Omental fat pad (tissue), 4 donors: ENCODE results near the gene ADI1. TPM values are rescaled to one million over a fixed set of nuclear protein-coding genes. Genes with fewer than 3 reads are reported as not detected.

Experiments
- ATAC-seq: fragments of 150-250 bp; one replicate; pipeline ENCODE4 v1.9.1; 2016; ENCODE audit warnings: mild to moderate bottlenecking, moderate library complexity; ENCODE audit not compliant: low FRiP score
- DNase-seq: peaks from one replicate; pipeline ENCODE4 v3.0.0-alpha.2; 2019; ENCODE audit warnings: low spot score
- total RNA-seq, 4 donors: library from RNA; depleted of rRNA; stranded (reverse); fragments of >200 nt; gene quantifications; one replicate each; pipeline ENCODE4 v1.1.0, GENCODE V29; 2016
- TF ChIP-seq, protein P1 (sequence below), 3 donors: fragments of 450-650 bp; IDR thresholded peaks; one replicate each; pipeline ENCODE4 v1.5.1; 2016 to 2017; ENCODE audit warnings: antibody characterized with exemption in 3 of 3, mild to moderate bottlenecking in 3 of 3, moderate library complexity in 2 of 3

Gene ADI1
- total RNA-seq, 4 donors from 2014 or later = 54.6 to 117 (median 71.3) TPM

DNA sequence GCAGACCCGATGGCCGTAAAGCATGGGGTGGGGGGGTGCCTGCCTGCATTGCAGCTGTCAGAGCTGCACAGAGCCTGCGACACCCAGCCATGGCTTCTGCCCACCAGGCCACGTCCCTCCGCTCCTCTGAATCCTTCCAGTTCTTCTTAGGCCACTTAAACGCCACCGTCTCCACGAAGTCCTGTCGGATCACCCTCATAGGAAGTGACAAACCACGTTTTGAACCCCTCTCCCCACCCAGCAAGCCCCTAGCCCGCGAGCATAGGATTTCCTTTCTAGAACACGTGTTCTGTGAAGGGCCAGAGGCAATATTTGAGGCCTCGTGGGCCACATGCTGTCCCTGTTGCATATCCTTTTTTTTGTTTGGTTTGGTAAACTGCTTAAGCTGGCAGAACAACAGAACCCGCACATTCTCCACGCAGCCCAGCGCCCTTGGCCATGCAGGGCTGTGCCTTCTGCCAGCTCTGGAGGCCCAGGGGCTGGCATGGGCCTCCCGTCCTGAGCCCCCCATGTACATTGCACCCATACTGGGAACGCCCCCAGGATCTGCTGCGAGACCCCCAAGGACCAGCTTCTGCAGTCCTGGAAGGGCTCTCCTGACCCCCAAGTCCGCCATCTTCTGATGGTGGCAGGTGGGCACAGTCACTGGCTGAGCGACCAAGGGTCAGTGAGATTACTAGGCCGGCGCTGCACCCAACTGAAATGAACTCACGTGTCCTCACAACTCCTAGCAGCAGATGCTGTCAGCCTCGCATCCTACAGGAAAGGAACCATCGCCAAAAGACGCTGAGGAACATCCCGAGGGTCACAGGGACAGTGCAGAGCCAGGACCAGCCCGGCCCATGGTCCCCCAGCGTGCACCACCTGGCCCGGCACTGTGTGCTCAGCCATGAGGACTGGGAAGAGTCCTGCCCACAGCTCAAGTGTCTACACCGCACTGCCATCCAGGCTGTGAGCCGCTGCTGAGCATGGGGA, 35.1 kb downstream of the ADI1 start:
- DNase-seq (no peak), ATAC-seq (no peak)
- TF ChIP-seq, protein P1, sequence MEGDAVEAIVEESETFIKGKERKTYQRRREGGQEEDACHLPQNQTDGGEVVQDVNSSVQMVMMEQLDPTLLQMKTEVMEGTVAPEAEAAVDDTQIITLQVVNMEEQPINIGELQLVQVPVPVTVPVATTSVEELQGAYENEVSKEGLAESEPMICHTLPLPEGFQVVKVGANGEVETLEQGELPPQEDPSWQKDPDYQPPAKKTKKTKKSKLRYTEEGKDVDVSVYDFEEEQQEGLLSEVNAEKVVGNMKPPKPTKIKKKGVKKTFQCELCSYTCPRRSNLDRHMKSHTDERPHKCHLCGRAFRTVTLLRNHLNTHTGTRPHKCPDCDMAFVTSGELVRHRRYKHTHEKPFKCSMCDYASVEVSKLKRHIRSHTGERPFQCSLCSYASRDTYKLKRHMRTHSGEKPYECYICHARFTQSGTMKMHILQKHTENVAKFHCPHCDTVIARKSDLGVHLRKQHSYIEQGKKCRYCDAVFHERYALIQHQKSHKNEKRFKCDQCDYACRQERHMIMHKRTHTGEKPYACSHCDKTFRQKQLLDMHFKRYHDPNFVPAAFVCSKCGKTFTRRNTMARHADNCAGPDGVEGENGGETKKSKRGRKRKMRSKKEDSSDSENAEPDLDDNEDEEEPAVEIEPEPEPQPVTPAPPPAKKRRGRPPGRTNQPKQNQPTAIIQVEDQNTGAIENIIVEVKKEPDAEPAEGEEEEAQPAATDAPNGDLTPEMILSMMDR (IDR thresholded peaks at IDR 0.05) = no peak

DNA sequence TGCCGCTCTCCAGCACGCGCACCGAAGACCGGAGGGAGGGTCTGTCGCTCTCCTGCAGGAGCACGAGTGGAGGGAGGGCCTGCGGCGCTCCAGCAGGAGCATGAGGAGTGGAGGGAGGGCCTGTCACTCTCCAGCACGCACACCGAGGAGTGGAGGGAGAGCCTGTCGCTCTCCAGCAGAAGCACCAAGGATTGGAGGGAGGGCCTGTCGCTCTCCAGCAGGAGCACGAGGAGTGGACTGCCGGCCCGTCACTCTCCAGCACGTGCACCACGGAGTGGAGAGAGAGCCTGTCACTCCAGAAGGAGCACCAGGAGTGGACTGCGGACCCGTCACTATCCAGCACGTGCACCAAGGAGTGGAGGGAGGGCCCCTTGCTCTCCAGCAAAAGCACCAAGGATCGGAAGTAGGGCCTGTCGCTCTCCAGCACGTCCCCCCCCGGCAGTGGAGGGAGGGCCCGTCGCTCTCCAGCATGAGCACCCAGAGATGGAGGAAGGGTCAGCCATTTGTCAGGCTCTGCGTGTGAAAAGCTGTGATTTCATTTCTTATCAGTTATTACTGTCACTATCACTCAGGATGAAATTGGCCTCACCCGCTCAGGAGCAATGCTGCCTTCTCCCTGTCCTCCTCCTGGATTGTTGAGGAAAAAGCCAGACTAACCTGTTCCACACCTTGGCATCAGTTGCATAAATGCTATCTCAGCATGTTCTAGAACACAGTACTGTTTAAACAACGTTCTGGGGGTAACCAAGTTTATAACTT, 35.9 kb downstream of the ADI1 start:
- TF ChIP-seq, protein P1 (IDR thresholded peaks at IDR 0.05) = no peak
- DNase-seq = no peak
- peak; percentile 94 for ATAC-seq

DNA sequence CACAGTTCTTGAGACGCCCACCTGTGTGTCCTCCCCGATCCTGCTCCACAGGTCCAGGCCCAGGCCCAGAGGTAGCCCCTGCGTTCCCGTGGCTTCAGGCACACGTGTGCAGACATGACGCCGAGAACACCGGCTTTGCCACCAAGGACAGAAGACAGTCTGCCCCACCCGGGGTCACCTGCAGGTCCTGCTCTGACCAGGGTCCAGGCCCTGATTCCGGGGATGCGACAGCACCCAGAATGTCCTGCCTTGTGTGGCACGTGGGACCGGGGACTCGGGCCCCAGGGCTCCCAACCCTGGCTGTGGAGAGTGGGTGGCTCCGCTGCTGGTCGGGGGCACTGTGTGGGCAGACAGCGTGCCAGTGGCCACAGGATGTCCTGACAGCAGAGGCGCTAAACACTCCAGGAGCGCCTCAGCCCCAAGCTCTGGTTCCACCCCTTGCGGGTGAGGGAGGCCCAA, 36.9 kb downstream of the ADI1 start:
- DNase-seq (no peak), ATAC-seq (no peak)
- TF ChIP-seq, protein P1 (IDR thresholded peaks at IDR 0.05) = no peak

DNA sequence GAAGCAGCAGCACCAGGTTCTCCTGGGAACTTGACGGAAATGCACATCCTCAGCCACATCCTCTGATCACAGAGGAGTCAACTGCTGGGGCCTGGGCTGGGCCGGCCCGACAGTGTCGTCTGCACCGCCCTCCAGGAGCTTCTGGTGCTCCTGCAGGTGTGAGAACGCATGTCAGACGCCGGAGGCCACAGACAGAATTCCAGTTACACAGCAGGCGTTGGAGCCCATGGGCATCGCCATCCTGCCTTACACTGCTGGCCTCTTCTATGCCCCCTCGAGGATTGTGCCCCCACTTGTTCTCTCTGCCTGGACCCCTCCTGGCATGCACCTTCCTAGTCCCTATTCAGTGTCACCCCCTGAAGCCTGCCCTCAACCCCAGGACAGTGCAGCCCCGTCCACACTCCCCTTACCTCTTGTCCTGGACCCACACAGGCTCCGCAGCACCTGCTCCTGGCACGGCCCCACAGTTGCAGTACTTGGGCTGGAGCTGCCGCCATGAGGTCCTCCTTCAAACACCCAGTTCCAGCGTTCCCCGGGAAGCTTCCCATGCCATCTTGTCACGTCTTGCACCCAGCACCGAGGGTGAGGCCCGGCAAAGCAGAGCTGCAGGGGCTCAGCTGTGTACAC, 37.5 kb downstream of the ADI1 start:
- ATAC-seq = no peak
- TF ChIP-seq, protein P1 (IDR thresholded peaks at IDR 0.05) = no peak
- DNase-seq = no peak

DNA sequence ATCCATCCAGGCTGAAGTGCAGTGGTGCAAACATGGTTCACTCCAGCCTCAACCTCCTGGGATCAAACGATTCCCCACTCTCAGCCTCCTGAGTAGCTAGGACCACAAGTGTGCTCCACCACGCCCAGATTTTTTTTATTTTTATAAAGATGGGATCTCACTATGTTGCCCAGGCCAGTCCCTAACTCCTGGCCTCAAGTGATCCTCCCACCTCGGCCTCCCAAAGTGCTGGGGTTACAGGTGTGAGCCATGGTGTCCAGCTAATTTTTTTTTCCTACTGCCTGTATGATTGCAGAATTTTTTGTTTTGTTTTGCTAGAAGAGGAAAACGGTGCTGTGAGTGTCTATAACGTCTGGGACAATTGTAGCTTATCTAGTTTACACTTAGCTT, 38.3 kb downstream of the ADI1 start:
- DNase-seq = no peak
- ATAC-seq = no peak

DNA sequence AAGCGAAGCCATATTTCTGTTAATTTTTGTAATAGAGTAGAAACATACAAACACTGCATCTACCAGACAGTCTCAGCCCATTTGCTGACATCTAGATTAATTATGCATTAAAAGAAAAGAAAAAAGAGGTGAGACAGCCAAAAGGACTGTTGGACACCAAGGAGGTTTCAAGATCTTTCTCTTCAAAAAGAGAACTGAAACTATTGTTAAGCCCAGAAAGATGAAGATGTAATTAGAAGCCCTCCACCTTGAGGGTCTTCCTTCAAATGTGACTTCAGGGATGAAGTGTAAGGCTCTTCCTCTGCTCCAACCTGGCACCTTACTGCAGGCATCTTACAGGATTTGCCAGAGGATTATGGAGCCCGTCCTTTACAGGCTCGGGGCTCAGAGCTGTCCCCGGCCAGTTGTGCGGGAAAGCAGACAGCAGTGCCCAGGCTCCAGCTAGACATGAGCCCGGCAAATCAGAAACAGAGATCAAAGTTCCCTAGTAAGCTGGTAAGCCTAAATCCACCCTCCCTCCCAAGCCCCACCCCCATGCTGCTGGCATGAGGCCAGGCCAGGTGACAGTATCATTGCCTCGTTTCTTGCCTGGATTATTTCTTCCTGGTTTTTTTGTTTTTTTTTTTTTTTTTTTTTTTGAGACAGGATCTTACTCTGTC, 38.9 kb downstream of the ADI1 start:
- no peak for DNase-seq
- ATAC-seq = no peak
- TF ChIP-seq, protein P1 (IDR thresholded peaks at IDR 0.05) = no peak

More for the DNA sequence above, 38.3 kb downstream of the ADI1 start:
- TF ChIP-seq, protein P1 (IDR thresholded peaks at IDR 0.05) = no peak
